DMS53 (cell line): ENCODE data around the gene MAP3K7.

Source experiments
- DNase-seq: peaks from one replicate; lab custom pipeline; 2025; lab: John Stamatoyannopoulos, UW

The MAP3K7 gene

GRCh38 chr6:90530882-90531281 lies 56.0 kb downstream of the MAP3K7 start:
- DNase-seq = no peak

GRCh38 chr6:90525421-90525820 lies 61.5 kb downstream of the MAP3K7 start:
- DNase-seq = no peak

GRCh38 chr6:90523779-90524310 lies 63.0 kb downstream of the MAP3K7 start:
- no peak for DNase-seq

- DNase-seq = no peak
These were observed 64.9 kb downstream of the MAP3K7 start for GRCh38 chr6:90521955-90522354.

- no peak for DNase-seq
These were observed 70.7 kb downstream of the MAP3K7 start for GRCh38 chr6:90516074-90516660.

- no peak for DNase-seq
These were observed 72.4 kb downstream of the MAP3K7 start for GRCh38 chr6:90514496-90514895.

- no peak for DNase-seq
These were observed 78.1 kb downstream of the MAP3K7 start for GRCh38 chr6:90508753-90509152.

- DNase-seq = peak; percentile 60
These were observed 83.9 kb downstream of the MAP3K7 start for GRCh38 chr6:90502866-90503407.

GRCh38 chr6:90502381-90502780 lies 84.5 kb downstream of the MAP3K7 start:
- no peak for DNase-seq

GRCh38 chr6:90500458-90500857 lies 86.4 kb downstream of the MAP3K7 start:
- no peak for DNase-seq

GRCh38 chr6:90497411-90497810 lies 89.5 kb downstream of the MAP3K7 start:
- DNase-seq = no peak

- no peak for DNase-seq
These were observed 90.4 kb downstream of the MAP3K7 start for GRCh38 chr6:90496258-90497016.

- no peak for DNase-seq
These were observed 91.6 kb downstream of the MAP3K7 start for GRCh38 chr6:90495216-90495817.

GRCh38 chr6:90494067-90494780 lies 92.6 kb downstream of the MAP3K7 start:
- DNase-seq = no peak

- no peak for DNase-seq
These were observed 93.5 kb downstream of the MAP3K7 start for GRCh38 chr6:90493332-90493731.

- no peak for DNase-seq
These were observed 94.1 kb downstream of the MAP3K7 start for GRCh38 chr6:90492798-90493197.

GRCh38 chr6:90492369-90492768 lies 94.5 kb downstream of the MAP3K7 start:
- DNase-seq = no peak

- no peak for DNase-seq
These were observed 96.7 kb downstream of the MAP3K7 start for GRCh38 chr6:90490030-90490716.

- no peak for DNase-seq
These were observed 98.1 kb downstream of the MAP3K7 start for GRCh38 chr6:90488816-90489215.

- no peak for DNase-seq
These were observed 101.1 kb downstream of the MAP3K7 start for GRCh38 chr6:90485635-90486277.

GRCh38 chr6:90484903-90485302 lies 102.0 kb downstream of the MAP3K7 start:
- DNase-seq = no peak
